C4-2B (cell line): Measurements from ENCODE around the gene AP4E1.

Experiments used
- ZFX ChIP-seq: fragments of 450-650 bp; IDR thresholded peaks from 2 replicates; pipeline ENCODE4 v1.6.1; 2017
- TF ChIP-seq, protein P1 (sequence below): fragments of 450-650 bp; conservative IDR thresholded peaks from 2 replicates; pipeline ENCODE4 v1.5.1; 2017; ENCODE audit warnings: mild to moderate bottlenecking

DNA sequence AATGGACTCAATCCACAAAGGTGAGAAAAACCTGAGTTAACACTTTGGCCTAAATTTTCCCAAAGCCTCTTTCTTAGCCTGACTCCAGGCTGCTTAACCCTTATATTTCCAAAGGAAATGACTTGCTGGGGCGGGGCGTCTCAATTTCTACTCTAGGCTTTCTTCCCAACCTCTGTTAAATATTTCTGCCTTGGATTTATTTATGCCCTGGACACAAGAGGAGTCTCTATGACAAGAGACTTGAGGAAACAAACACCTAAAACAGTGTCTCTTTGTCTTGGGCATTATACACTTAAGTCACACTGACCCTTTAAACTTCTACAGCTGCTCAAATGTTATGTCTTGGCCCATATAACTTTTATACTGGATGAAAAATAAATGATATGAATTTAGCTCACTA lies 28.3 kb upstream of the AP4E1 start:
- TF ChIP-seq, protein P1, sequence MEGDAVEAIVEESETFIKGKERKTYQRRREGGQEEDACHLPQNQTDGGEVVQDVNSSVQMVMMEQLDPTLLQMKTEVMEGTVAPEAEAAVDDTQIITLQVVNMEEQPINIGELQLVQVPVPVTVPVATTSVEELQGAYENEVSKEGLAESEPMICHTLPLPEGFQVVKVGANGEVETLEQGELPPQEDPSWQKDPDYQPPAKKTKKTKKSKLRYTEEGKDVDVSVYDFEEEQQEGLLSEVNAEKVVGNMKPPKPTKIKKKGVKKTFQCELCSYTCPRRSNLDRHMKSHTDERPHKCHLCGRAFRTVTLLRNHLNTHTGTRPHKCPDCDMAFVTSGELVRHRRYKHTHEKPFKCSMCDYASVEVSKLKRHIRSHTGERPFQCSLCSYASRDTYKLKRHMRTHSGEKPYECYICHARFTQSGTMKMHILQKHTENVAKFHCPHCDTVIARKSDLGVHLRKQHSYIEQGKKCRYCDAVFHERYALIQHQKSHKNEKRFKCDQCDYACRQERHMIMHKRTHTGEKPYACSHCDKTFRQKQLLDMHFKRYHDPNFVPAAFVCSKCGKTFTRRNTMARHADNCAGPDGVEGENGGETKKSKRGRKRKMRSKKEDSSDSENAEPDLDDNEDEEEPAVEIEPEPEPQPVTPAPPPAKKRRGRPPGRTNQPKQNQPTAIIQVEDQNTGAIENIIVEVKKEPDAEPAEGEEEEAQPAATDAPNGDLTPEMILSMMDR: no peak
- no peak for TF ChIP-seq ZFX
